A549 (cell line): Measurements from ENCODE around the gene DCAF8. TPM values are rescaled to one million over a fixed set of nuclear protein-coding genes. Genes with fewer than 3 reads are reported as not detected.

Experiments
- ATAC-seq, 2 experiments: fragments of 200-7000 bp in 1 of 2; fragments of >200 bp in 1 of 2; cut with Nextera tagmentation in 1 of 2; cut with Tn5 transposase in 1 of 2; 3 replicates each; pipeline versions ENCODE4 v1.8.0 to v1.9.1; 2018 to 2020; ENCODE audit warnings: mild to moderate bottlenecking in 1 of 2, moderate library complexity in 1 of 2
- CTCF ChIA-PET: fragments of 300-600 bp; sonication (Branson Sonifier 250); formaldehyde crosslinking; extraction: SDS; loops from one replicate; lab custom pipeline; 2021; ENCODE audit warnings: antibody characterized with exemption, inconsistent platforms; lab: Yijun Ruan, JAX
- POLR2A ChIA-PET: fragments of 350-600 bp; formaldehyde crosslinking; extraction: SDS; loops from one replicate; lab custom pipeline; 2021; ENCODE audit warnings: antibody characterized with exemption, inconsistent platforms; lab: Yijun Ruan, JAX
- DNase-seq, 2 experiments: peaks; one replicate each; pipeline versions ENCODE4 v3.0.0 to v3.0.0-alpha.2; 2011 to 2016; ENCODE audit warnings: low read depth in 1 of 2, low spot score in 1 of 2
- FAIRE-seq: peaks from 2 replicates; lab custom pipeline; 2011; peaks lifted over from hg19 to GRCh38; lab: Jason Lieb, UNC
- H3K27ac ChIP-seq, 2 experiments: fragments of >200 bp; sonication (Bioruptor Twin); formaldehyde crosslinking; 3 replicates each; pipeline ENCODE4 v1.5.1; 2016 to 2017
- H3K4me1 ChIP-seq: fragments of >200 bp; sonication (Bioruptor Twin); formaldehyde crosslinking; 3 replicates; pipeline ENCODE4 v1.6.1; 2016
- H3K4me2 ChIP-seq: fragments of >200 bp; sonication (Bioruptor Twin); formaldehyde crosslinking; 3 replicates; pipeline ENCODE4 v1.6.1; 2016
- H3K4me3 ChIP-seq: fragments of >200 bp; sonication (Bioruptor Twin); formaldehyde crosslinking; 3 replicates; pipeline ENCODE4 v1.5.1; 2016
- H3K9me3 ChIP-seq: fragments of >200 bp; sonication (Bioruptor Twin); formaldehyde crosslinking; 3 replicates; pipeline ENCODE4 v1.6.1; 2016
- CHD4 ChIP-seq: fragments of 200-600 bp; sonication (generic); IDR thresholded peaks from 2 replicates; pipeline ENCODE4 v1.6.1; 2016; ENCODE audit warnings: antibody characterized with exemption, mild to moderate bottlenecking, borderline replicate concordance
- EHMT2 ChIP-seq: fragments of 200-600 bp; sonication (generic); IDR thresholded peaks from 2 replicates; pipeline ENCODE4 v1.6.1; 2016; ENCODE audit warnings: antibody characterized with exemption, low read depth, mild to moderate bottlenecking, moderate library complexity
- ELK1 ChIP-seq: fragments of 150-350 bp; IDR thresholded peaks from 2 replicates; pipeline ENCODE4 v1.6.1; 2014; ENCODE audit warnings: low read depth, mild to moderate bottlenecking, low read length
- HMGXB4 ChIP-seq: fragments of 250-450 bp; sonication (Bioruptor Pico); IDR thresholded peaks from 2 replicates; pipeline ENCODE4 v1.5.0; 2021; ENCODE audit warnings: mild to moderate bottlenecking, moderate library complexity, borderline replicate concordance
- HOXB5 ChIP-seq: fragments of 250-450 bp; sonication (Bioruptor Pico); IDR thresholded peaks from 2 replicates; pipeline ENCODE4 v1.5.0; 2020; ENCODE audit warnings: mild to moderate bottlenecking, moderate library complexity
- JUN ChIP-seq, 2 experiments: fragments of >200 bp; sonication (Bioruptor Twin); formaldehyde crosslinking; IDR thresholded peaks; 2 replicates in 1 of 2; 3 replicates in 1 of 2; pipeline ENCODE4 v1.6.1; 2016 to 2017
- JUNB ChIP-seq: fragments of >200 bp; sonication (Bioruptor Twin); formaldehyde crosslinking; IDR thresholded peaks from 2 replicates; pipeline ENCODE4 v1.6.1; 2016
- MAX ChIP-seq: IDR thresholded peaks from 2 replicates; pipeline ENCODE4 v1.6.1; 2012
- MAZ ChIP-seq: fragments of 150-350 bp; IDR thresholded peaks from 2 replicates; pipeline ENCODE4 v1.6.1; 2014; ENCODE audit warnings: antibody characterized with exemption, low read depth, low read length, borderline replicate concordance
- MYC ChIP-seq: IDR thresholded peaks from 2 replicates; pipeline ENCODE4 v1.6.1; 2012; ENCODE audit warnings: mild to moderate bottlenecking, inconsistent platforms, low read length, improper control_type of control experiment, borderline replicate concordance
- NFE2L2 ChIP-seq: fragments of 150-350 bp; conservative IDR thresholded peaks from 2 replicates; pipeline ENCODE4 v1.6.1; 2014; ENCODE audit warnings: low read length
- PHF8 ChIP-seq: fragments of 200-600 bp; sonication (generic); IDR thresholded peaks from 2 replicates; pipeline ENCODE4 v1.6.1; 2016; ENCODE audit warnings: low read depth, mild to moderate bottlenecking, antibody characterized with exemption, moderate library complexity, borderline replicate concordance
- RARB ChIP-seq: fragments of 250-450 bp; sonication (Bioruptor Pico); IDR thresholded peaks from 2 replicates; pipeline ENCODE4 v1.8.0; 2021; ENCODE audit warnings: mild to moderate bottlenecking, moderate library complexity
- RNF2 ChIP-seq: fragments of 200-600 bp; sonication (generic); IDR thresholded peaks from 2 replicates; pipeline ENCODE4 v1.6.1; 2016; ENCODE audit warnings: low read depth, mild to moderate bottlenecking, antibody characterized with exemption, moderate library complexity, borderline replicate concordance
- SREBF2 ChIP-seq: fragments of 450-650 bp; IDR thresholded peaks from 2 replicates; pipeline ENCODE4 v1.6.1; 2014; ENCODE audit warnings: mild to moderate bottlenecking, moderate library complexity
- USF2 ChIP-seq: fragments of 450-650 bp; IDR thresholded peaks from 2 replicates; pipeline ENCODE4 v1.6.1; 2014; ENCODE audit warnings: antibody characterized with exemption
- ZFP36 ChIP-seq: fragments of 450-650 bp; IDR thresholded peaks from 2 replicates; pipeline ENCODE4 v1.6.1; 2014; ENCODE audit warnings: borderline replicate concordance; ENCODE audit not compliant: partially characterized antibody
- ZNF302 ChIP-seq: fragments of 250-450 bp; sonication (Bioruptor Pico); IDR thresholded peaks from 2 replicates; pipeline ENCODE4 v1.9.0; 2021; ENCODE audit warnings: inconsistent platforms, mild to moderate bottlenecking, moderate library complexity
- ZSCAN20 ChIP-seq: fragments of 250-450 bp; sonication (Bioruptor Pico); IDR thresholded peaks from 2 replicates; pipeline ENCODE4 v1.8.0; 2022; ENCODE audit warnings: mild to moderate bottlenecking, moderate library complexity
- WGBS: methylation state at CpG from one replicate; pipeline ENCODE4 v1.1.6; 2017; ENCODE audit errors: missing lambda C conversion rate; 5-methylcytosine and 5-hydroxymethylcytosine counted together
- polyA plus RNA-seq, 4 experiments: library from polyadenylated mRNA; depleted of rRNA in 3 of 4; stranded (reverse); fragments of >200 nt; fragmentation: RNase III in 1 of 4; extraction: RNeasy Plus Mini Kit Qiagen cat#74134 plus additional on column Dnase treatment in 1 of 4; gene quantifications; 2 replicates in 3 of 4; 3 replicates in 1 of 4; pipeline ENCODE4 v1.2.3, GENCODE V29; 2011 to 2017

DCAF8 gene
- polyA plus RNA-seq, 2 of the 4 experiments (the other 2 are of a cell fraction): 69.8 to 113 TPM

GRCh38 chr1:160227034-160227433, 35.3 kb downstream of the DCAF8 start:
- Histone ChIP-seq H3K4me3 (no peak overlapping the region), H3K4me2 (no peak overlapping the region), H3K4me1 (no peaks in the 10 kb centered on the region), H3K9me3 (no peaks in the 10 kb centered on the region), H3K27ac (no peak overlapping the region)
- TF ChIP-seq MYC (no peak), USF2 (no peak), HMGXB4 (CRISPR knock-in tag) (no peak), EHMT2 (no peak), ZFP36 (no peak), ZSCAN20 (CRISPR knock-in tag) (no peak)
- 91% methylated on average over 4 of the region's 4 CpGs for WGBS
- CTCF ChIA-PET: interaction anchor here (0.8 to 5.4 kb wide), 7 partner anchors 17 to 141 kb away, joined by 3 to 26 read pairs (median 8); no protein-coding TSS in a partner anchor
- DNase-seq (no peak), FAIRE-seq (no peak), ATAC-seq (no peak)
- POLR2A ChIA-PET: interaction anchor here (0.9 kb wide), 1 partner anchor 35 kb away, joined by 3 read pairs; the partner anchor contains the start of gene DCAF8

- Histone ChIP-seq H3K4me1 (no peaks in the 10 kb centered on the region), H3K4me2 (no peak overlapping the region), H3K4me3 (no peak overlapping the region), H3K27ac (no peak overlapping the region), H3K9me3 (no peaks in the 10 kb centered on the region)
- WGBS: 82% methylated on average over 2 of the region's 2 CpGs
- FAIRE-seq: no peak
- POLR2A ChIA-PET: interaction anchor here (0.9 kb wide), 1 partner anchor 36 kb away, joined by 3 read pairs; the partner anchor contains the start of gene DCAF8
- CTCF ChIA-PET: interaction anchor here (1.1 to 5.4 kb wide), 7 partner anchors 13 to 141 kb away, joined by 3 to 26 read pairs (median 9); no protein-coding TSS in a partner anchor
- no peak for ATAC-seq
- TF ChIP-seq JUN (IDR thresholded peaks at IDR 0.05) (no peak), HMGXB4 (CRISPR knock-in tag) (no peak), RNF2 (no peak), HOXB5 (CRISPR knock-in tag) (no peak), MAX (no peak), ELK1 (no peak), NFE2L2 (no peak), ZNF302 (no peak), SREBF2 (no peak)
- DNase-seq: no peak
Measured at GRCh38 chr1:160226623-160227022, 35.7 kb downstream of the DCAF8 start.

GRCh38 chr1:160225345-160225744, 37.0 kb downstream of the DCAF8 start:
- ChIA-PET POLR2A (interaction anchor here (0.5 kb wide), 1 partner anchor 35 kb away, joined by 4 read pairs; the partner anchor contains the start of gene CASQ1), CTCF (interaction anchor here (1.1 to 5.4 kb wide), 10 partner anchors 10 to 179 kb away, joined by 3 to 26 read pairs (median 8); no protein-coding TSS in a partner anchor)
- Histone ChIP-seq H3K4me2 (no peak overlapping the region), H3K27ac (no peak overlapping the region), H3K4me1 (no peaks in the 10 kb centered on the region), H3K9me3 (no peaks in the 10 kb centered on the region), H3K4me3 (no peak overlapping the region)
- 61% methylated on average over 2 of the region's 2 CpGs for WGBS
- no peak for ATAC-seq
- DNase-seq: no peak
- no peak for TF ChIP-seq RARB (CRISPR knock-in tag)
- no peak for TF ChIP-seq CHD4
- TF ChIP-seq JUNB: no peak
- TF ChIP-seq MAZ: no peak
- no peak for TF ChIP-seq PHF8
- no peak for FAIRE-seq
